ENCODE results near the gene SKIDA1.

SKIDA1 gene

DNA sequence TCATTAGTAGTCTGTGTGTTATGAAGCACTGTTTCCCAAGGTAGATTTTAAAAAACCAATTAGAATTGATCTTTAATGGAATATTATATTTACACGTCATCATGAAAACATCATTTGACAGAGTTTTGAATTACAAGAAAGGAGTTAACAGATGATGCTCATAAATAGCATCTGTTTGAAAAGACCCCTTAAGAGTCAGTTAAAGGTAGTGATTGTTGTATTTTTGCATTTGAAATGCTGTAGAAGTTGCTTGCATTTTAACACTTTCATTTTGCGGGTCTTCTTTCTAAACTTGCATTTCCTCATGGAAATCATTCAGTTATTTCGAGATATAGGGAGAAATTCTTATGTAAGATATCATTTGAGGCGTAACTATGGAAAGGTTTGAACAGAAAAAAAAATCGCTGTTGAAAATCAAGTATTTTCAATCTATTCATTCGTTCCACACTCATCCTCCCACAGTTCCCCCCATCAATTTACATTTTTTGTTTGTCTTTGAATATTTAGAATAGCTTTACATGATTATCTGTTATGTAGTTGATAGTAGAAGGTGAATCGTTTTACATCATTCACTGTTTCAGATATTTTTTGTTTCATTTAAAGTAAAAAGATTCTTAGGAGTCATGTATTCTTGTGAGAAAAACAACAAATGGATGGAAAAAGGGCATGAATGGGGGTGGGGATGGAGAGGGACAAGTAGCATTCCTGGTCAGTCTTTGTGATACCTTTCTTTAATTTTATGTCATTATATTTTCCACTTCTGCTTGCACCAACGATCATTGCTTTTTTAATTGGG is 3.0 kb upstream of the SKIDA1 start:
- DNase-seq (ENCODE audit: low read depth): no peak

DNA sequence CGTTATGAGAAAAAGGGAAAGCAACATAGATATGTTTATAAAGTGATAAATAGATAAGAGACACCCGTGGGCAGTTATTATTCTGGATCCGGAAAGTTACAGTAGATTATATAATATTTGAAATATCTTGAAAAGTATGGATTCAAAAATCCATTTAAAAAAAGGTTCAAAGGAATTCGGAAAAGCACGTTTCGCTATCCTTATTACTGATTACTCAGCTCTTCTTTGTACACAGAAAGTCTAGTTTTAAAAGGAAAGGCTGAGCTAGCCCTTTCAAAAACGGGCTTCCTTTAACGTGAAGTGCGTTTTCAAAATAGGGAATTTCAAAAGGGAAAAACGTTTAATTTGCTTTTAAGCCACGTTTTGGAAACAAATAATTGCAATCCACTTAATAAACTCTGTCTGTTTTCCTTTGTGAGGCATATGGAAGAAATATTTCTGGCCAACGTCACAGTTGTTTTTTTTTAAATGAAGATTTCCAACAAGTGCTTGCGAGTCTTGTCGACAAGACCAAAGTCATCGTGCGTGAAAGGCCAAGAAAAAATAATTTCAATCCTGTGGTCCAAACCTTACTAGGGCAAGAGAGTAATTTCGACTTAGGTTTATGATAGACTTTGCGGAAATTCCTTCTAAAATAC is 2.2 kb upstream of the SKIDA1 start:
- no peak for DNase-seq (ENCODE audit: low read depth)

DNA sequence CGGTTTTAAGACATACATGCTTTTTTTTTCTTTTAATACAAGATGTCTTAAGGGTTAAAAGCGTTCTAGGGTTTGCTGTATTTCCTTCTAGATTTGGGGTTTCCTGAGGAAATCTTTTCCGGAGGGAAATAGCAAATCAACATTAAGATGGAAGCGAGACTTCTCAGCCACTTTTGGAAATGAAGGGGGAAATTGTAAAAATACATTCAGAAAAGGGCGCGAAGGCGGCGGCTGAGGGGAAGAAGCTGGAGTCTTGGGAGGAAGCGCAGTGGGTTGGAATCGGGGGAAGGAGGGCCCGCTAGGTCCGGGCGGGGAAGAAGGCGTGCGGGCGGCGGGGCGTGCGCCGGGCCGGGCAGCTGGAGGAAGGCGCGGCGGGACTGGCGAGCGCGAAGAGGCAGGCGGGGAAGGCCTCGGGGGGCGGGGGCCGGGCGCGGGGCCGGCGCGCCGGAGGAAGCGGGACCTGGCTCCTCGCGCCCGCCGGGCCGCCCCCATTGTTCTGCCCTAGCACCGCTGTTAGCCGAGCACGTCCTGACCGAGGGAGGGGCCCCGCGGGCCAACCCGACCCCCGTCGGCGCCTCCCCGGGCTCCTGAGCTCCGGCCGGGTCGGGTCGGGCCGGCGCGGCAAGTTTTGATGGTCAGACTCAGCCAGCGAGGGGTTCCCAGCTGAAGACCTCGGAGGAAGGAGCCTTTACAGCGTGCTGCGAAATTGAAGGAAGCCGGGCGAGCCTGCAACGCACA is 1.5 kb upstream of the SKIDA1 start:
- DNase-seq (ENCODE audit: low read depth): no peak

DNA sequence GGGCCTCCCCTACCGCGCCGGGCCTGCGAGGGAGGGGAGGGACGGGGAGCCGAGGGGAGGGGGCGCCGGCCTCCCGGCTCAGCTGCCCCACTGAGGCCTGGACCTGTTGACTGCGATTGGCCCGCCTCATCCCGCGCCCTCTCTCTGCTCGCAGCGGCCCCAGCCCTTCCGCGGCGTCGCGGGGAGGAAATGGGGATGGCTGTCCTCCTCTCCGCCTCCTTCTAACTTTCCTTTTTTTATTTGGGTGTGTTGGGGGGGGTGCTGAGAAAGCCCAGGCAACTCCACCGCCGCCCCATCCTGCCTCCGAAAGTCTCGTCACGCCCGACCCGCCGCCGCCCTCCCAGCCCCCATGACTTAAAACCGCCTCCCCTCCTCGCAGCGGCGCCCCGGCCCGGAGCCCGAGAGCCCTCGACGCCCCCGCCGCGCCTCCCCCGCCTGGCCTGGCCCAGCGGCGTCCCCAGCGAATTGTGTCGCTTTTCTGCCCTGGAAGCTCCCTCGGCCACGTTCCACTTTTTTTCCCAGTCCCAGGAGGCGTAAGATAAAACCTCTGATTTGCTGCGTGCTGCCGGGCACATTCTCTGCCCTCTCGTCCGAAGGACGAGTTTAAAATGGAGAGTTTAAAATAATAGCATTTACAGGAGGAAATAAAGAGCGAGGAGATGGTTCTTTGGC is 842 bp upstream of the SKIDA1 start:
- no peak for DNase-seq (ENCODE audit: low read depth)

DNA sequence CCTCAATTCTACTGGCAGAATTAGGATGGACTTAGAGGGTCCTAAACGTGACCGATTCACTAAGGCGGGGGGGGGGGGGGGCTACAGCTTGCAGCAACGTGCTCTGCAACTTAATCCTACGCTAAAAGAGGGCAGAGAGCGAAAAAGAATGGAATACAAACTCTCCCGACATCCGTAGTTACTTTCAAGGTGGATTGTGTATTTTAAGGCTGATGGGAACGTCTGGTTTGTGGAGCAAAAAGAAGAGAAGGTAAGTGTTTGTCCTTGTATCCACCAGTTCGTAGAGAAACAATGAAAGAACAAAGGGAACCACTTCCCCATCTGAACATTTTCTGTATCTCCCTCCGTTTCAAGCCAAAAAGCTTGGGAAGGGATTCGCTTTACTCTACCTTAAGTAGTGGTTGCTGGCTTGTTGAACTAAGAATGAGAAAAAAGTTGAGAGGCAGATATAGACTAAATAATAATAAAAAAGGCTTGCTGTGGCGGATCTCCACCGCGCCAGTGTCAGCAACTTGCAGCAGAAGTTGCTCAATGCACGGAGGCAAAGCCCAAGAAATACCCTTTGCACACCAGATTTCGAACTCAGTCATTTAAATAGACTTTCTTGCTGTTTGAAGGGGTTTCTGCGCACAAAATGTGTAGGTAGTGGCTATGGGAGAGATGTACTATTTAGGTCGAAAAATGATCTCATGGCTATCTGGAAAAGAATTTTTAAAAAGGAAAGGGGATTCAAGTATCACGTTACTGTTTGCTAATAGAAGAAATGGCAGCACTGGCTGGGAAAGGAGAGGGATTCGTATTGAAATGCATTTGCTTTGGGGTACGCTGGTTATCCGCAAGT is 736 bp downstream of the SKIDA1 start:
- DNase-seq (ENCODE audit: low read depth): no peak

DNA sequence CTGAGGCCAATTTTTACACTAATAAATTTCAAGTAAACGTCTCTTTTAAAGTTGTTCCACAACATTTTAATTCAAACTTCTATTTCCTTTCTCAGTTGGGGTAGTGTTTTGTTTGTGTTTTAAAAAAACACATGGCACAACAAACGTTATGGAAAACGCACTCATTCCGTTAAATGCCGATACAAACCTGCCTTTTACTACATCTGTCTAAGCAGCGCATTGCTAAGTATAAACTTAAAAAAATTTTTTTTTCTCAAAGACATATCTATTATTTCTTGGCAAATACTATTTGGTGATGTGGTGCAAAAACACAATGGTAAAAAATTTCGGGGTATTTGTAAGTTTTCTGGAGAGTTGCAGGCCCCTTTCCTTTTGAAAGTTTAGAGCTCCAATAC is 1.4 kb downstream of the SKIDA1 start:
- DNase-seq (ENCODE audit: low read depth): no peak

DNA sequence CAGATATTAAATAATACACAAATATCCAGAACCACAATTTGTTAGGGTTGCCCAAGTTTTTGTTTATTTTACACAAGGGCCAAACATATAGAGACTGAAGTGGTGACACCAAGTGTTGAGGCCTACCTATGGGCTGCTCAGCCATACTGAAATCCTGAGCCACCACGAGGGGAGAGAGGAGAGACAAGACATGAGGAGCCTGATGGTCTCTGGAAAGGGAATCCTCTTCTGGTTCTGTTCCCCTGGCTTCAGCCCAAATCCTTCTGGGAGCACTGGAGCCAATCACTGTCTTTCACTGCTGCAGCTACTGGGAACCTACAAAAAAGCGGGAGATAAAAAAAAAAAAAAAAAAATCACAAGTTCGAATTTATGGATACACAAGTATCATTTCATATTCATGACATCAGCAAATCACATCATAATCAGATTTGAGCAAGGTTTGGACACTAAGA is 1.9 kb downstream of the SKIDA1 start:
- no peak for DNase-seq (ENCODE audit: low read depth)

DNA sequence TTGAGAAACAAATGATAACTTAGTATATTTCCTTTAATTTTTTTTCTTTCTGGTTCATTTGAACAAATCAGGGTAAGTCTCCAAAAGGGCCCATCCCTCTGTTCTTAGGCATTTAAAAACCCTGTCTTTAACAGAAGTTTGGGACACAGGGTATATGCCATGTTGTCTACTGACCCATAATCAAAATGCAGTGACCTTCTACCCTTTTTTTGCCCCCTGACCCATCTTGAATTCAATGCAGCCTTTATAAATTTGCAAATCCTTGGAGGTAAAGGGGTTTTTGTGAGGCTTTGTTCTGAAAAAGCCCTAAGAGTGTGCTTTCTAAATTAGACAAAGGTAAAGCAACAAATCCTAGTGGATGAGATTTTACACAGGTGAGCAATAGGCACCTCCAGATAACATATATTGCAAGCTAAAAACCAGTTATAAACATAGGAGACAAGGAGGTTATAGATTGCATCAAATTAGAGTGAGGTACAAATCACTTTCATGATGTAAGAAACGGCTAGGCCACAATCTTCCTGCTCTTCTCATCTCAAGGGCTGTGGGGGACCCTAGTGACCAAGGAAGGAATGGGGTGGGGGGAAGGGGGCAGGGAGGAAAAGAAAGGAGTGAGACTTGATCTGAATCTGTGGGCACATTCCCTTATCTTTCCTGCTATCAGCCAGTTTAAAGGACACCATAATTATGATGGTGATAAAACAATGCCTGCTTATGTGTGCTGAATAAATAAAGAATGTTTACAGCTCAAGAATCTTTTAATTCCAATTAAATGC is 2.7 kb downstream of the SKIDA1 start:
- DNase-seq (ENCODE audit: low read depth): no peak

DNA sequence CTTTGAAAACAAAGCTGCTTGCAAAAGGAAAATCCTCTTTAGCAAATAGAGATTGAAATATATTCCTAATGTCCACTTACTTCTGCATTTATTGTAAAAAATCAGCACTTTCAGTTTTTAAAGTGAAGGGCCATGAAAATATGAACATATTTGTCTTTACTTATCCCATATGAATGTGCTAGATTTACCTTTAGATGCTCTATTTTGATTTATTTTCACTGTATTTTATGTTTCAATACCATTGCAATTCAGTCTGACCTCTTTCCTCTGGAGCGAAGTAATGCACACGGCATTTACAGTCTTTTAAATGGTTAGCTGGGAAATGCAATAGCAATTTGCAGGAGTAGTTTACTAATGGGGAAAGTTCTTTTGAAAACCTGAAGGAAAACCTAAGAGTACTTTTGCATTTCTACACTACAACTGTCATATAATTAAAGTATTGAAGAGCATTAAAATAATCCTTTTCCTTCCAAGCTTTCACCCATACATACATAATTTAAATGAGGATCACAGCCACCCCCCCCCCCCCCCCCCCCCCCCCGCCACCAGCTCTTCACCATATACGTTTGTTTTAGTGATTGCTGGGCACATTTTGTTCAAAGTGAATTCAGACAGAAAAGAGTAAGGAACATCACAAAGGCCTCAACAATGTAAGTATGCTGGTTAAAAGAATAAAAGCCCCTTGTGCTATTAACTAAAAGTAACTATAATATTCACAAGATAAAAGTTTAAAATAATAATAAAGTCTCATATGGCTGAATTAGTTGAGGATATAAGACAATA is 3.5 kb downstream of the SKIDA1 start:
- DNase-seq (ENCODE audit: low read depth): no peak

DNA sequence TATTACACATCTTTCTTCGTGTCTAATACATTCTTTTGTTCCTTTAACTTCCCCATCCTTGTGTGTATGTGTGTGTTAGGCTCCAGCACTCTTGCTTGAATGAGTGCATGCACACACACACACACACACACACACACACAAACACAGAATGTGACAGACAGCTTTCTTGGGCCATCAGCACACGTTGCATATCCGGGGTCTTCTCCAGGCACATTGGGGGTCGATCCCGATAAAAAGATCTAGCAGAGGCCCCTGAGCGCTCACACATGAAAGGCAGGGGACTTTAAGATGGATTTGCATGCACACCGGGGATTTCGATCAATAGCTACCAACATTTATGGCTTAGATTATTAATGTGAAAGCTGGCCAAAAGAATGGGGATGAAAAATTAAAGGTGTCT is 4.5 kb downstream of the SKIDA1 start:
- DNase-seq (ENCODE audit: low read depth): no peak

DNA sequence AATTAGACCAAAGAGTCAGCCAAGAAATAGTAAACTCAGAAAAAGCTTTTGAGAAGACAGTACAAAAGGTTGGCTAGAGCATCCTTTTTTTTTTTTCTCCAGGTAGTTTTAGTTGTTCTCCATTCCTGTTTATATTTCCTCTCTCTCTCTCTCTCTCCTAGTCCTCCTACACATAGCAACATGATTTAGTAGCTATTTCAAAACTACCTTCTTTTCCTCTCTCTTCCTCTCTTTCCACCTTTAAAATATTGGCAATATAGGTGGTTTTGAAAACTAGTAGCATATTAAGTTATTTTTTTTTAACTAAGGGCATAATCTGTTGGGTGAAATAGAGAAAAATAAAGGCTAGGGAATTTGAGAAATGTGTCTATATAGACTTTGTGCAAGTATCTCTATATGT is 5.0 kb downstream of the SKIDA1 start:
- no peak for DNase-seq (ENCODE audit: low read depth)

DNA sequence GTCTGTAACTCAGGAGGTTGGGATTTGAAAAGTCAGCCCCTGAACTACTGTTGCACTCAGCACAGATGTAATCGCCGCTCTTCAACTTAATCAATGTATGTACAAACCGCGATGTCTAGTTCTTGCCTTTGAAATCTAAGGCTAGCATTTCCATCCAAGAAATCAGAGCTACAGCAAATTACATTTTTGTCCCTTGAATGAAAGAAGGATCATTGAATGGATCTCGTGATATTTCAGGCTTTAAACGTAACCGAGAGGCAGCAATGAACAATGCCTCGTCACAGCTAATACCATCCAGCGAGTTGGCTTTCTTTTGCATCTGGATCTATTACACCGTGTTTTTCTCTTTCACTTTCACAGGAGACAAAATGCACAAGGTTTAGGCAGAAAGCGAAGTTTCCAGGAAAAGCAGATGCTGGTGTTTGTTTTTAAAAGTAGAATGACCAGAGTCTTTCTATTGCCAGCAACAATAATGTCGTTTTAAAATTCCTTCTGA is 5.5 kb downstream of the SKIDA1 start:
- no peak for DNase-seq (ENCODE audit: low read depth)

DNA sequence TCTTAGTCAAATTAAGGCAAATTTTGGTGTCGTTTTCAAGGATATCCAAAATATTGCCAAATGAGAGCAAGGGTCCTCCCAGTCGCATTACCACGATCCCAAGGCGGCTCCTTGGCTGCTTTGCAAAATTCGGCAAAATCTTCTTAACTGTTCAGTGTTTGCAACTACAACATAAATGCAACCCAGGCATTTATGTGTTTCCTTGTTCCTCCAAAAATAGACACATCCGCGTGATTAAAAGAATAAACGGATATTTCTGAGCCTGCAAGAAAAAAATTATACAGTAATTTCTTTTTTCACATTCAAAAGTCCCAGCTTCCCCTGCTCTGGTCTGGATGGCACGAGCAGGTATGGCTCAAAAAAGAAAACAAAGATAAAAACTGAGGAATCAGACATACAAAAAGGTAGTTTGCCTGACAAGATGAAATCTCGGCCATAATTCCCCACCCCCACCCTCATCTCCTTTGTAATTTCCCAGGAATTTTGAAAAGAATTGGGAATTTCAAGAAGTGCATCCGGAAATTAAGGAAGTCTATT is 6.0 kb downstream of the SKIDA1 start:
- no peak for DNase-seq (ENCODE audit: low read depth)

DNA sequence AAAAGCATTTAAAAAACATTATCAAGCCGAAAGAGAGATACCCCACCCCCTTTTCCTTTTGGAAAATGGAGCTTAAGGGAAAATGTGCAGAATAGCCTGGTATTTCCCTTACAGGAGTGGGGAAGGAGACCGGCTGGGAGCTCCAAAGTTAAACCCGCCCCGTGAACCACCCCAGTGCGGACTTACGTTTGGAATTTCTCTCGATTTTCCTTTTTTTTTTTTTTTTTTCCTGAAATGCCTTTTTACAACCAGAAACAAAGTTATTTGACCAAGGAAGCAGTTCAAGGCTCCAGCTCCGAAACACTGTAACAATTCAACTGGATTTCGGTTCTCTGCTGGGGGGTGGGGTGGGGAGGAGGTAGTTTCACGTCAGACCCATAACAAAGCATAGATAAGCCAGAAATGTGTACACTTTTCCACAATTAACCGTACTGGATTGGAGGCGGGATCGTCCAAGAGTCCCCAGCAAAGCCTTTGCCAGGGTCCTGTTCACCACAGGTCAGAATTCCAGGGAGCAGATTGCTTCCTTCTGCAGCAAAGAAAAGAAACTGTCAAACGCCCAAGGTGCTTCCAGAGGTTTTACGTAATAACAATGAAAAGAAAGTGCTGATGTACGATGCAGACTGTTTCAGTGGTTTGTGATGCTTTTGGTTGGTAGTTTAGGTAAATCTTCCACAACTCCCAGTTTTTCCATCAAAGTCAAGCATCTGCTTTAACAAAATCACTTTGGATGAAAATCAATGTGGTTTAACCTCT is 6.7 kb downstream of the SKIDA1 start:
- no peak for DNase-seq (ENCODE audit: low read depth)

DNA sequence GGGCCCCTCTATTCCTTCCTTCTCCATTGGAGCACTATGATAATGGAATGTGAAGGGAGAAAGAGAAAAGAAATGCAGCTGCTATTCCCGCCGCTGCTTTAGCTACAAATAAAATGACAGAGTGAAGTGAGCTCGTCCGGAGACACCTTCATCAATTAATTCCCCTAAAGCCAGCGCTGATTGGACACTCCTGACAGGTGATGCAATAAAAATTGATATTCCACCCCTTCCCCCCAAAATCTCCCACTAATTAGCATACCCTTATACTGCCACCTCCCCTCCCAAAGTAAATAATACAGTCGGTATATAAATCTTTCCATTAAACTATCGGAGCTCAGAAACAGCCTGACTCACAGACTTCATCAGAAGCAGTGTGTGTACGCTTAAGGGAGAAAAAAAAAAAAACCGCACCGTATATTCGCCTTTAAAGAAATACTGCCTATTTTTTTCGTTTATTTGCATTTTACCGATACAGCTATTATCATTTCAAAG is 7.3 kb downstream of the SKIDA1 start:
- DNase-seq (ENCODE audit: low read depth): no peak

DNA sequence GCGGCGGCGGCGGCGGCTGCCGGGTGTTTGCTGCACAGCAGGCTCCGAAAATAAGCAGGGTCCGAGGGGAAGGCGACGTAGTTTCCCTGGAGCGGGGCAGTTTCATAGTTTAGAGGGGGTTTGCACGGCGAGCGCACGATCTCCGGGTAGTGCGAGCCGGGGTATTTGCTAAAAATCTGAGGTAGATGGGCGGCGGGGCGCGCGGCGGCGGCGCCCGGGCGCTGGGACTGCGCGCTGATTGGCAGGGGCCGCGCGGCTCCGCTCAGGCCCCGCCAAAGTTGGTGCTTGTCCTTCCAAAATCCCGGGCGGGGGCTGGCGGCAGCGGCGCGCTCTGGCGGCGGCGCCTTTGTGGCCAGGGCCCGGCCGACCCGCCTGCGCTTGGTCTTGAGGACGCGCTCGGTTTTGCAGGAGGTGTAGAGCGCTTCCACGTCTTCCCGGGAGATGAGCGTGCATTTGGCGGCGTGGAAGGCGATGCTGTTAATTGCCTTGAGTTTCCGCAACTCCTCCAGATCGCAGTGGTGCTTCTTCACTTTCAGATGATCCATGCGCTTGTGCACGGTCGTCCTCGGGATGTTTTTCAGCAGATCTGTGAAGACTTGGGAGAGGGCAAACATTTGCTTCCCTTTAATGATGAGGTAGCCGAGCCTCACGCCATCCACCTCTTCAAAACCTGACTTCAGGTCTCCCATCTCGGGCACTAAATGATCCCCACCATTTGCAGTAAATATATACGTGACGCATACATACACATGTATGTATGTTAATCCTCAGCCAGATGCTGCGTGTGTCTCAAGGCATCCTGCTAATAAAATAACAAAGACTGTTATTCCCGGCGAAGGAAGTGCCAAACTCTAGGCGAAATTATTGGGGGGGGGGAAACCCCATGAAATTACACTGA is 8.1 kb downstream of the SKIDA1 start:
- peak; percentile 15 for DNase-seq (ENCODE audit: low read depth)
